Upper lobe of left lung (tissue), 6 donors: ENCODE measurements around the gene CHST11. TPM values are rescaled to one million over a fixed set of nuclear protein-coding genes. Genes with fewer than 3 reads are reported as not detected.
A peak's percentile ranks its signal among the peaks of the same experiment; 100 is the strongest.

ENCODE experiments used
- ATAC-seq, 2 donors: fragments of 200-7000 bp; cut with Tn5 transposase; one replicate each; pipeline ENCODE4 v1.9.1; 2022; ENCODE audit warnings: mild to moderate bottlenecking in 2 of 2, moderate library complexity in 2 of 2; ENCODE audit not compliant: low FRiP score in 2 of 2
- DNase-seq, 2 donors: peaks; one replicate each; pipeline ENCODE4 v3.0.0-alpha.2; 2019 to 2020
- H3K27ac ChIP-seq, 4 donors: fragments of 200-600 bp; sonication (generic); one replicate each; pipeline ENCODE4 v1.5.1; 2016 to 2019
- H3K27me3 ChIP-seq, 4 donors: fragments of 200-600 bp; sonication (generic); one replicate each; pipeline ENCODE4 v1.5.1; 2017 to 2019
- H3K36me3 ChIP-seq, 4 donors: fragments of 200-600 bp; sonication (generic); one replicate each; pipeline ENCODE4 v1.5.1; 2016 to 2019
- H3K4me1 ChIP-seq, 4 donors: fragments of 200-600 bp; sonication (generic); one replicate each; pipeline ENCODE4 v1.5.1; 2018 to 2019
- H3K4me3 ChIP-seq, 4 donors: fragments of 200-600 bp; sonication (generic); one replicate each; pipeline ENCODE4 v1.5.1; 2017 to 2019; ENCODE audit warnings: mild to moderate bottlenecking in 2 of 4, moderate library complexity in 1 of 4
- H3K9me3 ChIP-seq, 4 donors: fragments of 200-600 bp; sonication (generic); one replicate each; pipeline ENCODE4 v1.5.1; 2018 to 2019
- CTCF ChIP-seq, 6 experiments: fragments of 450-650 bp in 4 of 6; fragments of 200-600 bp in 2 of 6; sonication (generic) in 2 of 6; IDR thresholded peaks; one replicate each; pipeline ENCODE4 v1.5.1; 2016 to 2019; ENCODE audit warnings: antibody characterized with exemption in 6 of 6
- EP300 ChIP-seq, 4 donors: sonication (generic); formaldehyde crosslinking; IDR thresholded peaks; one replicate each; pipeline ENCODE4 v1.5.1; 2017; ENCODE audit warnings: antibody characterized with exemption in 4 of 4, control low read depth in 2 of 4
- POLR2A ChIP-seq, 4 donors: fragments of 450-650 bp; IDR thresholded peaks; one replicate each; pipeline ENCODE4 v1.5.1; 2016 to 2017; ENCODE audit warnings: antibody characterized with exemption in 4 of 4, mild to moderate bottlenecking in 2 of 4
- POLR2AphosphoS5 ChIP-seq, 2 donors: sonication (generic); formaldehyde crosslinking; IDR thresholded peaks; one replicate each; pipeline ENCODE4 v1.5.1; 2017; ENCODE audit warnings: antibody characterized with exemption in 2 of 2
- WGBS, 2 donors: methylation state at CpG; one replicate each; pipeline ENCODE4 v1.1.5; 2017 to 2018; 5-methylcytosine and 5-hydroxymethylcytosine counted together
- total RNA-seq, 6 donors: library from RNA; depleted of rRNA in 4 of 6; stranded (reverse); fragments of >200 nt in 4 of 6; gene quantifications; one replicate each; pipeline versions ENCODE4 v1.1.0 to v1.2.1, GENCODE V29; 2016 to 2021
- donor health status: DM: no; HTN: no; CAD: no; lungs with moderate emphysema.
- donor health status: DM: no; HTN: yes; CAD: no; lungs with severe emphysema.

The CHST11 gene
- total RNA-seq, 6 donors from 2014 or later, result 40.4 to 234 (median 58.4) TPM

- H3K36me3 ChIP-seq, result no peaks in the 10 kb centered on the region
- WGBS, 2 donors, result 100% methylated on average over 3 of the region's 3 CpGs
- H3K27ac ChIP-seq, result no peak overlapping the region
- H3K4me1 ChIP-seq, result peaks cover 14 to 39% (median 25%) of the 10 kb centered on the region in 4 donors
- DNase-seq (no peak), ATAC-seq (no peak)
- H3K27me3 ChIP-seq, result no peaks in the 10 kb centered on the region
- TF ChIP-seq EP300 (IDR thresholded peaks at IDR 0.05) (no peak), POLR2A (IDR thresholded peaks at IDR 0.05) (no peak), CTCF (IDR thresholded peaks at IDR 0.05) (no peak), POLR2AphosphoS5 (IDR thresholded peaks at IDR 0.05) (no peak)
- no peaks in the 10 kb centered on the region for H3K9me3 ChIP-seq
- H3K4me3 ChIP-seq, result no peak overlapping the region
Observed at GRCh38 chr12:104693493-104693892, 236.7 kb downstream of the CHST11 start.

DNA sequence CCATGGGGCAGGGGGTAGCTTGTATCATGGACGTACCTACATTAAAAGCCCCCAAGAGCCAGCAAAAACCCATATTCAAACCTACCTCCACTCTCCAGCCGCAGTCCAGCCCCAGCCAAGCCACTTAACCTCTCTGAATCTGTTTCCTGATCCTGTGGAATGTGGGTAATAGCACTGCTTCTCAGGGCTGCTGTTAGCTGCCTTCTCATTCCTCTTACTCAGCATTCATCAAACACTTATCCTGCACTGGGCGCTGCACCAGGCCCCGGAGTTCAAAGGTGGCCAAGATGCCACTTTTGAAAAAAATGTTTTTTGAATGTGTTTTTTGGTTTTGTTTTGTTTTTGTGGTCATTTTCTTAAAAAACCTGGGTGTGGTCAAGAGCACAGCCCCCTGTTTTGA is 237.4 kb downstream of the CHST11 start:
- Histone ChIP-seq H3K27ac (peak overlapping the region in 1 of 4 donors; percentile 23), H3K4me1 (peaks cover 14 to 39% (median 26%) of the 10 kb centered on the region in 4 donors)

DNA sequence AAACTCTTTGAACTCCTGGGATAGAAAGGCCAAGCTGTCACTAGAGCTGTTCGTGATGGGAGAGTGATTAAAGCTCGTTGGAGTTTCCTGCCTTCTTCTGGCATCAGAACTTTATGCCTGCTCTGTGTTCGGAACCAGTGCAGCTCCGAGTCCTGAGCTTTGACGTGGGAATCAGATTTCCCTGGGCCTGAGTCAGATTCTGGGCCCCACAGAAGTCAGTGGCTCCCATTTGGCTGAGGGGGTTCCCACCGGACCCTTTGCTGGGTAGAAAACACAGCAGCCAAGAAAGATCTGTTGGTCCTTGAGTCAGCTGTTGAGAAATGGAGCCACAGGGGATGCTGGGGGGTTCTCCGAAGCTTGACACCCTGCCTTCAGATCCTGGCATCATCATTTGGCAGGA is 238.0 kb downstream of the CHST11 start:
- 77 to 86% methylated on average over 7 of the region's 7 CpGs for WGBS, 2 donors
- Histone ChIP-seq H3K27ac (peak overlapping the region in 1 of 4 donors; percentile 2), H3K9me3 (no peaks in the 10 kb centered on the region), H3K4me3 (no peak overlapping the region), H3K36me3 (no peaks in the 10 kb centered on the region), H3K4me1 (peaks cover 13 to 39% (median 26%) of the 10 kb centered on the region in 4 donors), H3K27me3 (no peaks in the 10 kb centered on the region)
- no peak for TF ChIP-seq POLR2AphosphoS5 (IDR thresholded peaks at IDR 0.05)
- no peak for TF ChIP-seq POLR2A (IDR thresholded peaks at IDR 0.05)
- TF ChIP-seq CTCF (IDR thresholded peaks at IDR 0.05), result no peak
- no peak for TF ChIP-seq EP300 (IDR thresholded peaks at IDR 0.05)
- DNase-seq (no peak), ATAC-seq (no peak)

More for the DNA sequence above, 237.4 kb downstream of the CHST11 start:
- Histone ChIP-seq H3K9me3 (no peaks in the 10 kb centered on the region), H3K27me3 (no peaks in the 10 kb centered on the region), H3K4me3 (no peak overlapping the region), H3K36me3 (no peaks in the 10 kb centered on the region)
- 54 to 65% methylated on average over 4 of the region's 4 CpGs for WGBS, 2 donors
- DNase-seq (peak in 1 of 2 donors; percentile 62), ATAC-seq (peak; percentile 27 to 76)
- no peak for TF ChIP-seq POLR2A (IDR thresholded peaks at IDR 0.05)
- TF ChIP-seq CTCF (IDR thresholded peaks at IDR 0.05), result no peak
- no peak for TF ChIP-seq POLR2AphosphoS5 (IDR thresholded peaks at IDR 0.05)
- TF ChIP-seq EP300 (IDR thresholded peaks at IDR 0.05), result no peak

DNA sequence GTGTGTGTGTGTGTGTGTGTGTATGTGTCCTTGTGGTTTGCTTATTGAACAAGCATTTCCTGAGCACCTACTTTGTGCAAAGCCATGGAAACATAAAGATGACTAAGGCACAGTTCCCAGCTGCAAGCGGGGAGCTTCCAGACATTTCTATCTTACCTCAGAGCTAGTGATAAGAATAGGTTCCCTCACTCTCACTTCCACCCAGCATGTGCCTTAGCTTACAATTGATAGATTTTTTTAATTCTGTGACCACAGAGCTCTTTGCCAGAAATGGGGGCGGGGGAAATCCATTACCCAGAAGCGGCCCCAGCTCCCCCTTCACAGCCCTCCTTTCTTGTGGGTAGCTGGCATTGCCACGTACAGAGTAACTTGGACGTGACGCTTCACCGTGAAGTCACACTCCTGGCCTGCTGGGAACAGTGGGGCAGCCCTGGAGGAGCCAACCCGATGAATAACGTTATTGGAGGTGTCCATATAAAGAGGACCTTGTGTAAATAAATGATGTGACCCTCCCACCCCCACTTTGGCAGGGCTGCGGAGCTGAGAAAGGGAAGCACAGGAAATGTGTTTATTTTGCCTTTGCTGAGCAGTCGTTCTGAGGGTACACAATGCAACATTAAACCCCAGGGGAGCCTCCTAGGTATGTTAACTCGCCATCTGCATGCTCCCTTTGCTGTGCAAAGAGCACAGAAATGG is 238.9 kb downstream of the CHST11 start:
- Histone ChIP-seq H3K27ac (no peak overlapping the region), H3K4me1 (peaks cover 10 to 39% (median 26%) of the 10 kb centered on the region in 4 donors), H3K9me3 (no peaks in the 10 kb centered on the region), H3K36me3 (no peaks in the 10 kb centered on the region), H3K27me3 (no peaks in the 10 kb centered on the region), H3K4me3 (no peak overlapping the region)
- TF ChIP-seq EP300 (IDR thresholded peaks at IDR 0.05) (no peak), CTCF (IDR thresholded peaks at IDR 0.05) (no peak), POLR2AphosphoS5 (IDR thresholded peaks at IDR 0.05) (no peak), POLR2A (IDR thresholded peaks at IDR 0.05) (no peak)
- DNase-seq (no peak), ATAC-seq (peak in 1 of 2 donors; percentile 27)
- WGBS, 2 donors, result 41 to 63% methylated on average over 8 to 12 of the region's 12 CpGs

- H3K27me3 ChIP-seq, result no peaks in the 10 kb centered on the region
- WGBS, 2 donors, result 80 to 87% methylated on average over 7 of the region's 7 CpGs
- no peaks in the 10 kb centered on the region for H3K36me3 ChIP-seq
- no peak for DNase-seq
- no peak for ATAC-seq
- H3K4me3 ChIP-seq, result no peak overlapping the region
- peaks cover 10 to 33% (median 26%) of the 10 kb centered on the region in 4 donors for H3K4me1 ChIP-seq
- H3K27ac ChIP-seq, result no peak overlapping the region
- no peak for TF ChIP-seq POLR2AphosphoS5 (IDR thresholded peaks at IDR 0.05)
- TF ChIP-seq EP300 (IDR thresholded peaks at IDR 0.05), result no peak
- no peak for TF ChIP-seq CTCF (IDR thresholded peaks at IDR 0.05)
- no peak for TF ChIP-seq POLR2A (IDR thresholded peaks at IDR 0.05)
- H3K9me3 ChIP-seq, result no peaks in the 10 kb centered on the region
Observed at GRCh38 chr12:104697186-104697585, 240.4 kb downstream of the CHST11 start.
